Measurements from ENCODE around the gene DNM3. TPM values are rescaled to one million over a fixed set of nuclear protein-coding genes. Genes with fewer than 3 reads are reported as not detected.

Gene DNM3
- total RNA-seq, 2 experiments from 2014 or later, result 1.6 to 1.8 TPM

GRCh38 chr1:171912509-171913175 is 71.3 kb downstream of the DNM3 start:
- Mint-ChIP-seq H3K27me3 (no peaks in the 10 kb centered on the region), H3K9me3 (no peaks in the 10 kb centered on the region), H3K27ac (no peak overlapping the region), H3K4me1 (ENCODE audit: low read depth) (no peaks in the 10 kb centered on the region), H3K36me3 (ENCODE audit: low read depth) (no peaks in the 10 kb centered on the region), H3K4me3 (no peak overlapping the region)
- ATAC-seq (ENCODE audit: poor library complexity) (no peak), DNase-seq (no peak)
- no peak for TF ChIP-seq CTCF (IDR thresholded peaks at IDR 0.05)
- CTCF ChIA-PET, result no interaction called here
- H3K27ac ChIP-seq (ENCODE audit: low read depth in 1 of 2, low read length in 2 of 2), result no peak overlapping the region
- no peak overlapping the region for H3K4me3 ChIP-seq (ENCODE audit: low read length)
- intact Hi-C loops (cut with DNase I, micrococcal nuclease), result no loop called here
- H3K36me3 ChIP-seq (ENCODE audit: insufficient read depth, low read length), result no peaks in the 10 kb centered on the region
- no peaks in the 10 kb centered on the region for H3K4me1 ChIP-seq (ENCODE audit: insufficient read depth, low read length)
- POLR2A ChIA-PET, result no interaction called here
- H3K9me3 ChIP-seq (ENCODE audit: control insufficient read depth in 1 of 2, insufficient read depth in 1 of 2, low read length in 2 of 2), result no peaks in the 10 kb centered on the region
- no peaks in the 10 kb centered on the region for H3K27me3 ChIP-seq (ENCODE audit: control insufficient read depth in 1 of 2, insufficient read depth in 2 of 2, low read length in 2 of 2)

GRCh38 chr1:171913385-171913784 is 72.1 kb downstream of the DNM3 start:
- ATAC-seq (ENCODE audit: poor library complexity) (no peak), DNase-seq (no peak)
- Histone ChIP-seq H3K4me3 (ENCODE audit: low read length) (no peak overlapping the region), H3K27ac (ENCODE audit: low read depth in 1 of 2, low read length in 2 of 2) (no peak overlapping the region), H3K27me3 (ENCODE audit: control insufficient read depth in 1 of 2, insufficient read depth in 2 of 2, low read length in 2 of 2) (no peaks in the 10 kb centered on the region), H3K9me3 (ENCODE audit: control insufficient read depth in 1 of 2, insufficient read depth in 1 of 2, low read length in 2 of 2) (no peaks in the 10 kb centered on the region), H3K4me1 (ENCODE audit: insufficient read depth, low read length) (no peaks in the 10 kb centered on the region), H3K36me3 (ENCODE audit: insufficient read depth, low read length) (no peaks in the 10 kb centered on the region)
- Mint-ChIP-seq H3K27ac (no peak overlapping the region), H3K4me1 (ENCODE audit: low read depth) (no peaks in the 10 kb centered on the region), H3K4me3 (no peak overlapping the region), H3K9me3 (no peaks in the 10 kb centered on the region), H3K36me3 (ENCODE audit: low read depth) (no peaks in the 10 kb centered on the region), H3K27me3 (no peaks in the 10 kb centered on the region)
- ChIA-PET CTCF (no interaction called here), POLR2A (no interaction called here)
- no peak for TF ChIP-seq CTCF (IDR thresholded peaks at IDR 0.05)
- intact Hi-C loops (cut with DNase I, micrococcal nuclease), result no loop called here

- POLR2A ChIA-PET, result no interaction called here
- Mint-ChIP-seq H3K36me3 (ENCODE audit: low read depth) (no peaks in the 10 kb centered on the region), H3K4me3 (no peak overlapping the region), H3K27ac (no peak overlapping the region), H3K27me3 (no peaks in the 10 kb centered on the region), H3K9me3 (no peaks in the 10 kb centered on the region), H3K4me1 (ENCODE audit: low read depth) (no peaks in the 10 kb centered on the region)
- Histone ChIP-seq H3K9me3 (ENCODE audit: control insufficient read depth in 1 of 2, insufficient read depth in 1 of 2, low read length in 2 of 2) (no peaks in the 10 kb centered on the region), H3K27me3 (ENCODE audit: control insufficient read depth in 1 of 2, insufficient read depth in 2 of 2, low read length in 2 of 2) (no peaks in the 10 kb centered on the region), H3K4me1 (ENCODE audit: insufficient read depth, low read length) (no peaks in the 10 kb centered on the region), H3K36me3 (ENCODE audit: insufficient read depth, low read length) (no peaks in the 10 kb centered on the region), H3K27ac (ENCODE audit: low read depth in 1 of 2, low read length in 2 of 2) (no peak overlapping the region), H3K4me3 (ENCODE audit: low read length) (no peak overlapping the region)
- no peak for ATAC-seq (ENCODE audit: poor library complexity)
- DNase-seq, result no peak
- CTCF ChIA-PET, result no interaction called here
- intact Hi-C loops (cut with DNase I, micrococcal nuclease), result no loop called here
- TF ChIP-seq CTCF (IDR thresholded peaks at IDR 0.05), result no peak
These were observed 75.0 kb downstream of the DNM3 start for GRCh38 chr1:171916315-171916771.

Data from CD4-positive, alpha-beta T cell (primary cell).